IMR-90 (cell line): Measurements from ENCODE around the gene ZFP2. TPM values are rescaled to one million over a fixed set of nuclear protein-coding genes. Genes with fewer than 3 reads are reported as not detected.

ENCODE experiments used
- ATAC-seq: fragments of 200-7000 bp; cut with Tn5 transposase; 2 replicates; pipeline ENCODE4 v1.9.1; 2020; ENCODE audit warnings: low read depth, mild to moderate bottlenecking, moderate library complexity
- BruUV-seq: library from RNA; stranded (reverse); fragments of 400-500 nt; replicated peaks from 2 replicates; lab custom pipeline; 2021; lab: Mats Ljungman, UMichigan
- CTCF ChIA-PET: fragments of 300-600 bp; formaldehyde crosslinking; extraction: SDS; loops from one replicate; lab custom pipeline; 2021; ENCODE audit warnings: antibody characterized with exemption; lab: Yijun Ruan, JAX
- POLR2A ChIA-PET: fragments of 300-600 bp; sonication (Branson Sonifier 250); formaldehyde crosslinking; loops from one replicate; lab custom pipeline; 2022; ENCODE audit warnings: antibody characterized with exemption; ENCODE audit not compliant: unreplicated experiment; lab: Charles Lee
- DNase-seq: peaks from one replicate; pipeline ENCODE4 v3.0.0; 2013
- H2AFZ ChIP-seq: replicated peaks from 2 replicates; pipeline ENCODE3; 2013; ENCODE audit warnings: low read length, mild to moderate bottlenecking; ENCODE audit not compliant: poor library complexity
- H2AK5ac ChIP-seq: 2 replicates; pipeline ENCODE4 v1.6.1; 2013; ENCODE audit warnings: low read depth, low read length, inconsistent platforms
- H2AK9ac ChIP-seq: replicated peaks from 2 replicates; pipeline ENCODE3; 2013; ENCODE audit warnings: mild to moderate bottlenecking, low read depth, low read length, moderate library complexity; ENCODE audit not compliant: poor library complexity
- H2BK120ac ChIP-seq: 2 replicates; pipeline ENCODE4 v1.6.1; 2013; ENCODE audit warnings: low read depth, low read length, inconsistent platforms
- H2BK15ac ChIP-seq: 3 replicates; pipeline ENCODE4 v1.6.1; 2013; ENCODE audit warnings: low read depth, low read length, inconsistent platforms
- H2BK20ac ChIP-seq: 2 replicates; pipeline ENCODE4 v1.6.1; 2013; ENCODE audit warnings: low read depth, mild to moderate bottlenecking, inconsistent platforms, low read length, moderate library complexity
- H2BK5ac ChIP-seq: 2 replicates; pipeline ENCODE4 v1.6.1; 2013; ENCODE audit warnings: mild to moderate bottlenecking, low read depth, low read length, inconsistent platforms; ENCODE audit not compliant: poor library complexity, severe bottlenecking
- H3K14ac ChIP-seq: replicated peaks from 2 replicates; pipeline ENCODE4 v1.6.1; 2013; ENCODE audit warnings: low read depth, low read length, inconsistent platforms
- H3K18ac ChIP-seq: 2 replicates; pipeline ENCODE4 v1.6.1; 2013; ENCODE audit warnings: low read depth, low read length, control low read depth
- H3K23ac ChIP-seq: 2 replicates; pipeline ENCODE4 v1.6.1; 2013; ENCODE audit warnings: low read depth, low read length, inconsistent platforms
- H3K27ac ChIP-seq: 2 replicates; pipeline ENCODE4 v1.5.1; 2013; ENCODE audit warnings: mild to moderate bottlenecking, control low read depth, low read length; ENCODE audit not compliant: insufficient read depth
- H3K27me3 ChIP-seq: 2 replicates; pipeline ENCODE4 v1.6.1; 2013; ENCODE audit warnings: low read length; ENCODE audit not compliant: control insufficient read depth, insufficient read depth
- H3K36me3 ChIP-seq: 2 replicates; pipeline ENCODE4 v1.6.1; 2013; ENCODE audit warnings: low read length, mixed read lengths; ENCODE audit not compliant: control insufficient read depth, insufficient read depth
- H3K4ac ChIP-seq: 2 replicates; pipeline ENCODE4 v1.6.1; 2013; ENCODE audit warnings: low read depth, low read length, inconsistent platforms
- H3K4me1 ChIP-seq: 2 replicates; pipeline ENCODE4 v1.6.1; 2013; ENCODE audit warnings: low read length, mixed read lengths; ENCODE audit not compliant: control insufficient read depth, insufficient read depth
- H3K4me2 ChIP-seq: 2 replicates; pipeline ENCODE4 v1.6.1; 2013; ENCODE audit warnings: low read depth, mild to moderate bottlenecking, control low read depth, low read length, moderate library complexity
- H3K4me3 ChIP-seq: 2 replicates; pipeline ENCODE4 v1.5.1; 2013; ENCODE audit warnings: low read depth, mild to moderate bottlenecking, control low read depth, low read length, moderate library complexity; ENCODE audit not compliant: insufficient read depth
- H3K56ac ChIP-seq: 2 replicates; pipeline ENCODE4 v1.6.1; 2013; ENCODE audit warnings: low read length, inconsistent platforms; ENCODE audit not compliant: insufficient read depth; ENCODE audit errors: extremely low read depth
- H3K79me1 ChIP-seq, 2 experiments: 2 replicates each; pipeline ENCODE4 v1.6.1; 2013; ENCODE audit warnings: low read length in 2 of 2, inconsistent platforms in 1 of 2, low read depth in 1 of 2
- H3K9ac ChIP-seq: 2 replicates; pipeline ENCODE4 v1.6.1; 2013; ENCODE audit warnings: low read depth, low read length, control low read depth
- H3K9me1 ChIP-seq: 2 replicates; pipeline ENCODE4 v1.6.1; 2013; ENCODE audit warnings: low read length, inconsistent platforms; ENCODE audit not compliant: insufficient read depth
- H3K9me3 ChIP-seq: 2 replicates; pipeline ENCODE4 v1.6.1; 2013; ENCODE audit warnings: low read length; ENCODE audit not compliant: control insufficient read depth, insufficient read depth
- H4K20me1 ChIP-seq: 2 replicates; pipeline ENCODE4 v1.6.1; 2013; ENCODE audit warnings: low read length, inconsistent platforms; ENCODE audit not compliant: insufficient read depth
- H4K5ac ChIP-seq: 2 replicates; pipeline ENCODE4 v1.6.1; 2013; ENCODE audit warnings: mild to moderate bottlenecking, low read depth, low read length, control low read depth
- H4K8ac ChIP-seq, 2 experiments: 2 replicates each; pipeline ENCODE4 v1.6.1; 2013; ENCODE audit warnings: low read depth in 2 of 2, low read length in 2 of 2, control low read depth in 1 of 2, inconsistent platforms in 1 of 2
- H4K91ac ChIP-seq: 2 replicates; pipeline ENCODE4 v1.6.1; 2013; ENCODE audit warnings: low read depth, low read length, inconsistent platforms; ENCODE audit not compliant: insufficient read depth
- CEBPB ChIP-seq: IDR thresholded peaks from 2 replicates; pipeline ENCODE4 v1.6.1; 2012; ENCODE audit warnings: low read depth, low read length, improper control_type of control experiment
- ELK1 ChIP-seq: fragments of 150-350 bp; IDR thresholded peaks from 2 replicates; pipeline ENCODE4 v1.6.1; 2016; ENCODE audit warnings: low read depth, mild to moderate bottlenecking, low read length, moderate library complexity, borderline replicate concordance
- NFE2L2 ChIP-seq: fragments of 150-350 bp; IDR thresholded peaks from 2 replicates; pipeline ENCODE4 v1.6.1; 2016; ENCODE audit warnings: low read depth, mild to moderate bottlenecking, low read length
- POLR2A ChIP-seq: IDR thresholded peaks from 2 replicates; pipeline ENCODE4 v1.6.1; 2012; ENCODE audit warnings: mild to moderate bottlenecking, low read depth, low read length
- WGBS, 2 experiments: methylation state at CpG; one replicate each; pipeline versions ENCODE4 v1.1.5 to v1.1.7; 2013; ENCODE audit warnings: missing lambda C conversion rate in 2 of 2; ENCODE audit not compliant: insufficient read length in 1 of 2; ENCODE audit errors: extremely low coverage in 2 of 2; 5-methylcytosine and 5-hydroxymethylcytosine counted together
- dilution Hi-C: fragments of 300-500 bp; cut with HindIII; formaldehyde crosslinking; loops from one replicate; pipeline ENCODE4 v1.14.3; 2018; ENCODE audit warnings: low sequenced_read_pairs; ENCODE audit not compliant: unreplicated experiment
- in situ Hi-C: fragments of 300-500 bp; cut with MboI; formaldehyde crosslinking; loops from 3 replicates; pipeline ENCODE4 v1.14.3; 2019; ENCODE audit warnings: low sequenced_read_pairs, inconsistent platforms, mixed read lengths
- intact Hi-C: fragments of 100-400 bp; cut with micrococcal nuclease; formaldehyde crosslinking; loops from 2 replicates; pipeline ENCODE4 v1.10.0; 2022
- polyA plus RNA-seq, 3 experiments: library from polyadenylated mRNA; depleted of rRNA; stranded (reverse); fragments of >200 nt; gene quantifications; 2 replicates each; pipeline ENCODE4 v1.2.3, GENCODE V29; 2012; ENCODE audit warnings: low replicate concordance in 1 of 3
- total RNA-seq: library from RNA; depleted of rRNA; stranded (reverse); fragments of >200 nt; gene quantifications from 2 replicates; pipeline ENCODE4 v1.2.3, GENCODE V29; 2012

ZFP2 gene
- total and polyA plus RNA-seq, 2 of the 4 experiments (the other 2 are of a cell fraction): 0.18 to 0.19 TPM

DNA sequence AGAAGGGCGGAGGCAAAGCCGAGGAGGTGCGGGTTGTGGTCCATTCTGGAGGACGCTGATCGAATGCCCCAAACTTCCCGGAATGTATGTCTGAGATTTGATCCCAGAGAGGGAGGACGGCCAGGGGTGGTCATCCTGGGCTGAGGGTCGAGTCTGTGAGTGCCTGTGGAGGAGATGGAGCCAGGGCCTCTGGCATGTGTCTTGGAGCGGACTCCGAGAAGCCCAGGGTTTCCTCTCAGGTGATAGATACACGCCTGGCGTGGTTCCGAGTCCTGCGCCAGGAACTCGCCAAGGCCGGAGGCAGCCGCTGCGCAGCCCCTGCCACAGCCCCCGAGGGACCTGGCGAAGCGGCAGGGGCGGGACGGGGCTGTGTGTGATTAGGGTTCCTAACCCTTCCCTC, 45.6 kb downstream of the ZFP2 start (continued):
- TF ChIP-seq ELK1: no peak
- TF ChIP-seq NFE2L2: no peak

DNA sequence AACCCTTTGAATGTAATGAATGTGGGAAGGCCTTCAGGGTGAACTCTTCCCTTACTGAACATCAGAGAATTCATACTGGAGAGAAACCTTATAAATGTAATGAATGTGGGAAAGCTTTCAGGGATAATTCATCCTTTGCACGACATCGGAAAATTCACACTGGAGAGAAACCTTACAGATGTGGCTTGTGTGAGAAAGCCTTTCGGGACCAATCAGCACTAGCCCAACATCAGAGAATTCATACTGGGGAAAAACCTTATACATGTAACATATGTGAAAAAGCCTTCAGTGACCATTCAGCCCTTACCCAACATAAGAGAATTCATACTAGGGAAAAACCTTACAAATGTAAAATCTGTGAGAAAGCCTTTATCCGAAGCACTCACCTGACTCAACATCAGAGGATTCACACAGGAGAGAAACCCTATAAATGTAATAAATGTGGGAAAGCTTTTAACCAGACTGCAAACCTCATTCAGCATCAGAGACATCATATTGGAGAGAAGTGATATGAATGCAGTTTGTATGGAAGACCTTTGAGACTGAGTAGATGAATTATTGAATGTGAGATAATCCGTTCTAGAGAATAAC, 69.8 kb downstream of the ZFP2 start:
- H2BK5ac ChIP-seq: no peak overlapping the region
- H2BK120ac ChIP-seq: no peak overlapping the region
- no CpG with 5 or more reads among the region's 5 CpGs for WGBS, 2 experiments
- H3K4me2 ChIP-seq: no peak overlapping the region
- intact Hi-C loops (no loop called here), dilution Hi-C loops (no loop called here), in situ Hi-C loops (no loop called here)
- H4K91ac ChIP-seq: no peak overlapping the region
- no peaks in the 10 kb centered on the region for H3K9me1 ChIP-seq
- no peak overlapping the region for H2AK9ac ChIP-seq
- H2BK20ac ChIP-seq: no peak overlapping the region
- no peak overlapping the region for H3K23ac ChIP-seq
- H3K36me3 ChIP-seq: no peaks in the 10 kb centered on the region
- H4K5ac ChIP-seq: no peak overlapping the region
- ATAC-seq: no peak
- ChIA-PET CTCF (no interaction called here), POLR2A (no interaction called here)
- H4K20me1 ChIP-seq: no peaks in the 10 kb centered on the region
- H3K9me3 ChIP-seq: peaks cover 53% of the 10 kb centered on the region
- no peak overlapping the region for H3K18ac ChIP-seq
- no peak overlapping the region for H4K8ac ChIP-seq
- TSS peak; percentile 50 for BruUV-seq
- no peak for DNase-seq
- no peak overlapping the region for H3K4ac ChIP-seq
- H3K4me1 ChIP-seq: no peaks in the 10 kb centered on the region
- no peak overlapping the region for H2AK5ac ChIP-seq
- H2BK15ac ChIP-seq: no peak overlapping the region
- no peak overlapping the region for H3K4me3 ChIP-seq
- no peak overlapping the region for H3K14ac ChIP-seq
- H3K9ac ChIP-seq: no peak overlapping the region
- TF ChIP-seq POLR2A: no peak
- TF ChIP-seq CEBPB: no peak
- H3K27me3 ChIP-seq: no peaks in the 10 kb centered on the region
- no peak overlapping the region for H3K56ac ChIP-seq
- no peak overlapping the region for H3K27ac ChIP-seq
- no peaks in the 10 kb centered on the region for H3K79me1 ChIP-seq
- H2AFZ ChIP-seq: no peak overlapping the region
